COR-L47 (cell line): ENCODE measurements around the gene CWC22.
A peak's percentile ranks its signal among the peaks of the same experiment; 100 is the strongest.
"Not testable (repeated sequence)": the region's sequence is repeated elsewhere in the genome, so short reads cannot be mapped to it uniquely, and the experiment has no call there.

Source experiments
- DNase-seq: peaks from one replicate; lab custom pipeline; 2025; lab: John Stamatoyannopoulos, UW

The CWC22 gene

DNA sequence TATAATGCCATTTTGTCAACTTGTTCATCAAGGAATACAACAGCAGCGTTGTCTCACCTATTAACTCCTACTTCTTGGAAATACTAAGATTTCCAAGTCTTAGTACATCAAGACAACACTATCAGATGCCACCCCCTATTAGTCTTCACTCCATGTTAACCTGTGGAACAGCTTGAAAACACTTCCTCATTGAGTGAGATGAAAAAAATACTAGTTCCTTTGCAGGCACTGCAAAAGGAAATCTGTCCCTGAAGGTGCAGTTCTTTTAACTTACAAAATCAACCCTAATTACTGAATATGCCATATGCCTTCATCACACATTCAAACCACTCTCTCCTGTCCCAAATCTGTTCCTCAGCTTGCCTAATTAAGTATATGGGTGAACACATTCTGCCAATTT is 4.0 kb downstream of the CWC22 start:
- no peak for DNase-seq

DNA sequence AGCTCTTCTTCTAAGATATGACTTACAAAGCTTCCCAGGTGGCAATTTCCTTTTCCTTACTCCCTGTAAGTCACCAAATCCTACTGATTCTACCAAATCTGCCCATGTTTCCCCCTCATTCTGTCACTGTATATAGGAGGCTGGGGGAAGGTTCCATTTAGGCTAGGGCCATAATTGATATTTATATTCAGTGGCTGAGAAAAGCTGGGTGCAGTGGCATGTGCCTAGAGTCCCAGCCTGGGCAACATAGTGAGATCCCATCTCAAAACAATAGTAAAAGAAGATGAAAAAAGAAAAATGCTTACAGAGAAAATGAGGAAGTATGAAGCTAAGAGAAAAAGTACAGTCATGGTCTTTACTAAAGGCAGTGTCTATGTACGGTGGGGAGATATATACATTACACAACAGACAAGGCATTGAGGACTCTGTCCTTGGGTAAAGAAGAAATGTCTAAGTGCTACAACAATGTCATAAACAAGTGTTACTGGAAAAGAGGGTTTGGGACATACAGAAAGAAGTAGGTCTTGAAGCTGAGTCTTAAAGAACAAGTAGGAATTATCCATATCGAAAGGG is 4.8 kb downstream of the CWC22 start:
- DNase-seq = no peak

DNA sequence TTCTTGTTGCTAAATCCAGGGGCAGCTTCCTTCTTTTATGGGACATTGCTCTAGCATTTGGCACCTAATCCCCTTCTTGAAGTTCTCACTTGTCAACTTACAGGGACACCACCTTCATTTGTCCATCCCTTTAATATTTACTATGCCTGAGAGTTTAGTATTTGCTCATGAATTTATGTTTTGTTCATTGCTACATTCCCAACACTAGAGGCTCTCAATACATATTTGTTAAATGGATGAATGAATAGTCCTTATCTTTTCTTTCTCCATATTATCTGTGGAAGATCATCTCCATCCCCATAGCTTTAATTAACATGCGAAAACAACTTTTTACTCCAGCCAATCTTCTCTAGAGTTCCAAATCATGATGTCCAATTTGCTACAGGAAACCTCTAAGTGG is 5.4 kb downstream of the CWC22 start:
- DNase-seq = no peak

DNA sequence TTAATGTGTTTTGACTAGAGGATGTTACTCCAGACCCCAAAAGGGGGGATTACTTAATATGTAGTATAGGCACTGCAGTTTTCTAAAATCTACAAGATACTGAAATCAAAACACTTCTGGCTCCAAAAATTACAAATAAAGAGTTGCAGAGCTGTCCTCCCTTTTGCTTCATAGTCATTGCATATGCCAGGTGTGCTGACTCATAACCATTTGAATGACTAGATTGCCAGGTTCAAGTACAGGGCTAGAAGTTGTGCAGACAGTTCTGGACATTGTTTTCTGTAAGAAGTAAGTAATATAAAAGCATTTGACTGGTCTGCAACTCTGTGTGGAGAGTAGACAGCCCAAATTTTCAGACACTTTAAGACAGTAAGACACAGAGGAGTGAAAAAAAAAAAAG is 6.7 kb downstream of the CWC22 start:
- no peak for DNase-seq

DNA sequence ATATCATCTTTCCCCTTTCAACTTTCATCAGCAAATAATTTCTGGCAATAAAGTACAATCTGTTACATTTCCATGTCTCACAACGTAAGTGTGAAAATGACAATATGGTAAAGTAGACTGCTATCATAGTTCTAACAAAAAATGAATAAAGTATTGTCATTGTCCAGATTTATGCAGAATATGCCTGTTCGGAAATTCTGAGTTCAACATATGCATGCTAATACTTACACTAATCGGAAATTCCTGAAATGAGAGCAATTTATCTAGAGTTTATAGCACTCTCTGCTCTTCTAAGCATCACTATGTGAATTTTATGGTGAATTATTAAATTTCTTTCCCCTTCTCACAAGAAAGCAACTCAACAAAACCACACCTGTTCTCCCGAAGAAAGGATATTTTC is 8.1 kb downstream of the CWC22 start:
- DNase-seq = no peak

DNA sequence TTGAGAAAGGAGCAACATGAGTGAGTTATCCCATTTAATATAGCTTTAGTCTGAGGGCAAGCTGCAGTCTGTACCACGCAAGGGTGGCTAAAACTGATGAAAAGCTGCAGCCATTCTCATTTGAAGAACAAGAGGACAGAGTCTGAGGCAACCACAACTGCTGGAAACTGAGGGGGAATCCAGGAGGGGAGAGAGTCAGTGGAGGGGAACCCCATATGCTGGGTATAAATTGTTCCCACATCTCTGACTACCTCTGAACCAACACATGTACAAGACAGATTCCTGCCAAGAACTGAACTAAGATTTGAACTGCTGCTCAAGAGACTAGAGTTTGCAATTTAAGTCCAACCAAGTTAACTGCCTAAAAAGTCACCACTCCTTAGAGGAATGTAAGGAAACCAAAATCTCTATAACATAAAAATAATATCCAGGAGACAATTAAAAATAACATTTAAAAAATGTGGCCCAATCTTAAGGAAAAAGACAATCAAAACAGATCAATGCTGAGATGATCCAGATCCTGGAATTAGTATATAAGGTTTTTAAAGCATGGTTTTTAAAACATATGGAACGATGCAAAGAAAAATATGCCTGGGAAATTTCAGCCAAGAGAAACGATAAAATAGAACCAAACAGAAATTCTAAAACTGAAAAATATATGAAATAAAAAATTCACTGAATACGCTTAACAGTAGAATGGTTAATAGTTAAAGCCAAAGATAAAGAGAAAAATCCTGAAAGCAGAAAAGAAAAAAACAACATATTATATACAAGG is 11.2 kb downstream of the CWC22 start:
- DNase-seq = no peak

DNA sequence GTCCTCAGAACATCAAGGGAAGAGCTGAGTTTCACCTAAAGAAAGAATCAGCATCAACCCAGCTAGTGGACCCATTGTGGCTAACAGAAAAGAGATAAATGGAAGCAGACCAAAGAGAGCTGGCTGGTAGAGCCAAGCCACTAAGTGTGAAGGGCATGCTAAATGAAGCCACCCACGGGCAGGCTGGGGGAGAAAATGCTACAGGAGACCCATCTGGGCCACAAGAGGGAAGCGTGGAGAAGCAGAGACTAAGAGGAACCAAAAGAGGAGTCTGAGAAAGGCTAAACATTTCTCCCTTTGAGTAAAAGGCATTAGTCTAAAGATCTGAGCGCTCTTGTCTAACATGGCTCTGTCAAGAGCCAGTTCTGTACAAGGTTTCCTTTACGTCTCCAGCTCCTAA is 15.8 kb downstream of the CWC22 start:
- DNase-seq = no peak

DNA sequence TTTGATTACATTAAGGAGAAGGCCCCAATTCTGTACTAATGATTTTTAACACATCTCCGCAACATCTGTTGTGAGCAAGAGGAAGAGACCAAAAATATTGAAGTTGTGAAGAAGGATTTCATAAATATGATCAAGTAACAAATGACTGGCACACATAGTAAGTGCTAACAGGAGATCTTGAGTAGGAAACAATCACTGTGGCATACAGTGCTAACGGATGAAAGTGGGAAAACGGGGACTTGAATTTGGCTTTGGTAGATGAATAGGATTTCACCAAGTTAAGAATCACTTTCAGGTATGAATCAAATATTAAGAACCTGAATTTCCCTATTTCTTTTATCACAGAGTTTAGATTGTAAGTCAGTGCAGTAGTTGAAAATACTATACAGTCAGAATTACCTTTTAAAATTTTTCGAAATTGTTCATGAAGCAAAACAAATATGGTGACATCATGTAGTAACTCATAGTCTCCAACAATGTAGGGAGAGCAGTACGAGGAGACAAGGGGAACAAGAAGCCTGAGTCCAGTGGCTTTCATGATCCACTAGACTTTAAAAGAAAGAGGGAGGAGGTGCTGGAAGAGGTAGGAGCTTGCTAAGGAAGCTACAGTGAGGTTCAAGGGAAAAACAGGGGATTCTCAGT is 16.3 kb downstream of the CWC22 start:
- no peak for DNase-seq

DNA sequence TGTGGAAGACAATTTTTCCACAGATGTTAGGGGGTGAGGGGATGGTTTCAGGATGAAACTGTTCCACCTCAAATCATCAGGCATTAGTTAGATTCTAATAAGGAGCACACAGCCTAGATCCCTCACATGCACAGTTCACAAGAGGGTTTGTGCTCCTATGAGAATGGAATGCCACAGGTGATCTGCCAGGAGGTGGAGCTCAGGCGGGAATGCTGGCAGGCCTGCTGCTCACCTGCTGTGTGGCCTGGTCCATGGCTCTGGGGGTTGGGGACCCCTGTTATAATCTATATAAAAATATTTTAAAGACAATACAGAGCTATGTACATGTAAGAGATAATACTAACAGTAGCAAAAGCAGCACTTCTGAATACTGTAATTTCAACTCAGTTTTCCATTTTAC is 19.2 kb downstream of the CWC22 start:
- DNase-seq = no peak

DNA sequence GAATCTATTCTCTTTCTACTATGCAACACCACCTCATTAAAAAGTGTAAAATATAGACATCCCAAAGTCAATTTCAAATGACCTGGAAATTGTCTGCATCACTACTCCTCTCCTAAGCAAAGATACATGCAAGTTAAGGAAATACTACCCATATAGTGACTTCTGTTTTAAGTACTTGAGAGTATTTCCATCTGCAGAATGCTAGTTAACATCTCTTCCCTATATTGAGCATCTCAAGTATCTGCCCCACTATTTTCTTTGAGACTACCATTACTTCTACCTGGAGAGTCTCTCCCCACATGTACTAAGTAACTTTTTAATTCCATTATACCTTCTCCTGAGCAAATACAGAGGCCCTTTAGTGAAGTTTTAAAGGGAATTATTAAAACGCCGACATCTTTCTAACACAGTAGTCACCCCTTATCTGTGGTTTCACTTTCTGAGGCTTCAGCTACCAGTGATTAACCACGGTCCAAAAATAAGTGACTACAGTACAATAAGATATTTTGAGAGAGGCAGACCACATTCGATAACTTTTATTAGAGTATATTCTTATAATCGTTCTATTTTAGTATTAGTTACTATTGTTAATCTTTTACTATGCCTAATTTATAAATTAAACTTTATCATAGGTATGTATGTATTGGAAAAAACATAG is 21.8 kb downstream of the CWC22 start:
- DNase-seq = no peak

DNA sequence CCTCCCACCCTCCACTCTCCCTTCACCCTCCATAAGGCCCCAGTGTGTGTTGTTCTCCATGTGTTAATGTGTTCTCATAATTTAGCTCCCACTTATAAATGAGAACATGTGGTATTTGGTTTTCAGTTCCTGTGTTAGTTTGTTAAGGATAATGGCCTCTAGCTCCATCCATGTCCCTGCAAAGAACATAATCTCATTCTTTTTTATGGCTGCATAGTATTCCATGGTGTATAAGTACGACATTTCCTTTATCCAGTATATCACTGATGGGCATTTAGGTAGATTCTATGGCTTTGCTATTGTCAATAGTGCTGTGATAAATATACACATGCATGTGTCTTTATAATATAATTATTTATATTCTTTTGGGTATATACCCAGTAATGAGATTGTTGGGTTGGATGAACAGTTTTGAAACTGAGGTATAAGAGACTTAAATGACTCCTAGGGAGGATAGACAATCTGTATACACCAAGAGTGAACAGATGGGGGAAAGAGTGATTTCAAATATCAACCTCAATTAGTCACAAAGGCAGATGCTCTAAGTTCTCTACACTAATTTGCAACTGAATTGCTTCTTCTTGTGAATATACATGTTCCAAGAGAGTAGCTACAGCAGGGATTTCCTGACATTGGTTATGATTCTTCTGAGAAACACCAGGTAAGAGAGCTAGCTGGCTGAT is 23.7 kb downstream of the CWC22 start:
- no peak for DNase-seq

DNA sequence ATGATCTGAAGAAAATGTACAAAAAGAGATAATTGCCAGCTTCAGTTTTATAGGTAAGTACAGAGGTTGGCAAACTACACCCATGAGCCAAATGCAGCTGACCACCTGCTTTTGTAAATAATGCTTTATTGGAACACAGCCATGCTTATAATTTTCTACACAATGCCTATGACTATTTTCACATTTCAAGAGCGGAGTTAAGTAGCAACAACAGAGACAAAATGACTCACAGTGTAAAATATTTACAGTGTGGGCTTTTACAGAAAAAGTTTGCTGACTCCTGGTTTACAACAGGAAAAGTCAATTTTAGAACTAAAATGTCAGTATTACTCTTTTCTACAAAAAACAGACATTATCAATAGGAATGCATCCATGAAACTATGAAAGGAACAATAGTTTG is 26.0 kb downstream of the CWC22 start:
- DNase-seq = peak; percentile 65

DNA sequence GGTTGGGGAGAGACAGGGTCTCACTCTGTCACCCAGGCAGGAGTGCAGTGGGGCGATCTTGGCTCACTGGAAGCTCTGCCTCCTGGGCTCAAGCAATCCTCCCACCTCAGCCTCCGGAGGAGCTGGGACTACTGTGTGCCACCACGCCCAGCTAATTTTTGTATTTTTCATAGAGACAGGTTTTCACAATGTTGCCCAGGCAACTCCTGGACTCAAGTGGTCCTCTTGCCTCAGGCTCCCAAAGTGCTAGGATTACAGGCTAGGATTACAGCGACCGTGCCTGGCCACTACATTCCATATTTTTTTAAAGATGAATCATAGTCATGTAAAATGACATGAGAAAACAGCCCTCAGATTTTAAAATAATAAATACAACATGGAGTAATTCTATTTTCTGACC is 32.3 kb downstream of the CWC22 start:
- no peak for DNase-seq

DNA sequence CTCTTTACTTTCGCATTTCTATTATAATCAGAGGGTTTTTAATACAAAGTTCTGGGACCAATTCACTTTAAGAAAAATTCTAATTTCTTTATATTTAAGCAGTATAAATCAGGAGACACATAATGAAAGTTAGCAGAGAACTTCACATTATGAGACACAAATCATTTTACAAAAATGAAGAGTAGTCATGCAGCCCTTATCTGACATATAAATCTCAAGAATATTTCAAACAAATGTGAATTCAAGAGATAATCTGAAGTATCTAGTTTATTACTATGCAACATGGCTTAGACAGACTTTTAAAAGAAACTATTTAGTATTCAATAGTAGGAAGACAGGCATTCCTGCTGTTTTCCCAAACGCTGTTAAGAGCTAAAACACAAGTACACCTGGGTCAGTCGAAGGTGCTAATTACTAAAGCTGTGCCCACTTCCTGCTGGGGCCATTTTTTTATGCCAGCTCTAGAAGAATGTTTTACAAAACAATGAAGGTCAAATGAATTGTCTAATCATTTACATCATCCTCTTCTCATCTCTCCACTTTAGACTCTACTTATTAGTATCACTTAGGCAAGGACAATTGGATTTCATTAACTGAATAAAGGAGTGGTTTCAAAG is 40.2 kb downstream of the CWC22 start:
- no peak for DNase-seq

DNA sequence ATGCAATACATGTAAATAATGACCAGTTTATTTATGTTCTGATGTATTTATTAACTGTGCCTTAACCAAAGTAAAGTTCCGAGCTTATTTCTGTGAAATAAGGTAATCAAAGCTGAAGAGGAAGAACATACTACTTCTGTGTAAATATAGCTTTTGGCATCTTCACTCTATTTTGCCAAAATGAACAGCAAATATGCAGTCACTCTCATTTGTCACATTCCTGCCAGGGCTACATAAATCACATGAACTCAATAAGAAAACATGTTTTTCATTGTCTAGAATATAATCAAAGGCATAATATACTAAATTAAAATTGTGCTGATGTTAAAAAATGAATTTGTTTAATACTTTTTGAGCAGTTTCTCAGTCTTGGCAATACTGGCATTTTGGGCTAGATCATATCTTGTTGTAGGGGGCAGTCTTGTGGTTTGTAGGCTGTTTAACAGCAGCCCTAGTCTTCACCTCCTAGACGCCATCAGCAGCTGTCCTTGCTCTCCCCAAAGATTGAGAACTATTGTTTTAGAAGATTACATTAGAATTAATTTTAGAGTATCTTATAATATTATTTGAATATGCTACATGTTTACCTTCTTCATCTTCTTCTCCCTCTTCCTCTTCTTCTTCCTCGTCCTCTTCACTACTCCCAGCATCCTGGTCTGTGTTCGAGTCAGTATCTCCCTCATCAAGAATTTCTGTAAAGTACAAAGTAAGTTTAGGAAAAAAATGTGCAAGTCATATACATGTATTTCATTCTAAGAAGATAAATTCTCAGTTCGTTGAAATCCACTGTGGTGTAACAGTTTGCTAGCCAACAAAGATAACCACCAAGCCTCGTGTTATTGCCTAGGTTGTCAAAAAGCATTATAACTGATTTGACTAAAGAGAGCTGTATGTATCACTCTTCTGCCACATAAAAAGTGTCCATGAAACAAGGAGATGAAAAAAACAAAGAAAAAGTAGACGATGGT is 41.5 kb downstream of the CWC22 start:
- DNase-seq = no peak

DNA sequence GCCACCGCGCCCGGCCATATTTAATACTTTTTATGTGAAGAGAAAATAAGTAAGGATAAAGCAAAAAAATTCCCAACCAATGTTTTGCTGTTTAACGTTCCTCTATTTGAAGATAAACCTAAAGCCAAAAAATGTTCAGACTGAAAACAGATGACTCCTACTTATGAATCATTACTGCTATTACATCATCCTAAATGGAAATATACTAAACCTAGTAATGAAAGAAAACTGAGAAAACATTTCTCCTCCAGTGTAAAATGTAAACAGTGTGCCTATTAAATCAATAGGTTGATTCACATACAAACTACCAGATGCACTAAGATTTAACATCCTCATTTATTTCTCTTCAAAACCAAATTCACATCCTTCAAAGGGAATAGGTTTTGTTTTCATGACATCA is 43.5 kb downstream of the CWC22 start:
- no peak for DNase-seq

DNA sequence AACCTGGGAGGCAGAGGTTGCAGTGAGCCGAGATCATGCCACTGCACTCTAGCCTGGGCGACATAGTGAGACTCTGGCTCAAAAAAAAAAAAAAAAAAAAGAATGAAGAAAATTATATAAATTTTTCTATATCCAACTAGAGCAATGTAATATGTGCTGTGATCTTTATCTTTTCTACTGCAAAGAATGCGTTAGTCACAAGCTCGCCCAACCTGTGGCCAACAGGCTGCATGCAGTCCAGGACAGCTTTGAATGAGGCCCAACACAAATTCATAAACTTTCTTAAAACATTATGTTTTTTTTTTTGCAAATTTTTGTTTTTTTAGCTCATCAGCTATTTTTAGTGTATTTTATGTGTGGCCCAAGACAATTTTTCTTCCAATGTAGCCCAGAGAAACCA is 48.8 kb downstream of the CWC22 start:
- not testable (repeated sequence) for DNase-seq

DNA sequence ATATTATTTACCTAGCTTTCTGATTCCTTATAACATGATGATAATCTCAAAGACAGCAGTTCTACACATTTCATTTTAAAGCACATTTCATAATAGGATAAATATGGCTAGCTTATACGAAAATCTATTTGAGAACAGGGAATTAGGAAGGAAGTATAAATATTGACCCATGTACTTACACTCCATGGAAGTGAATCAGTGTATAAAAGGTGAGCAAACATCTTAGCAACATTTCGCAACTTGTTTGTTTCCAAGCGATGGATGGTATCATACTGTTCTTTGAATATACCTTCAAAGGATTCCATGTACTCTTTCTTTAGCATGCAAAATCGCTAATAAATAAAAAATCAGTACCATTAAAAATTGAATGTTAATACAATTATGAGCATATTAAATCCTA is 53.1 kb downstream of the CWC22 start:
- DNase-seq = no peak

DNA sequence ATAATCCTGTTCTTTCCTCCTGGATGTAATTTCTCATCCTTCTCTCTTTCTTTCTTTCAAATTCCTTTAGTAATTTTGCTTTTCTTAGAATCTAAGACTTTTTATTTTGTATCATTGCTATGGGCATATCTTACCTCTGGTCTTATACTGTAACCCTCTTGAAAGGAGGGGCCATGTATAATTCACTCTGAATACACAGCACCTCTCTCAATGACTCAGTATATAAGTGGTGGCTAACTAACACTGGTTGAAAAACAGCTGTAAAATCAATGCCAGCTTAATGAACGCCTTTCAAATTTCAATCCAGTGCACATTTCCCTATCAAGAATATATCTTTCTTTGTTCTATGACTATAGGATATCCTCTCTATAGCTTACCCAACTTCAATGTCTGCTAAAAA is 53.7 kb downstream of the CWC22 start:
- DNase-seq = no peak

DNA sequence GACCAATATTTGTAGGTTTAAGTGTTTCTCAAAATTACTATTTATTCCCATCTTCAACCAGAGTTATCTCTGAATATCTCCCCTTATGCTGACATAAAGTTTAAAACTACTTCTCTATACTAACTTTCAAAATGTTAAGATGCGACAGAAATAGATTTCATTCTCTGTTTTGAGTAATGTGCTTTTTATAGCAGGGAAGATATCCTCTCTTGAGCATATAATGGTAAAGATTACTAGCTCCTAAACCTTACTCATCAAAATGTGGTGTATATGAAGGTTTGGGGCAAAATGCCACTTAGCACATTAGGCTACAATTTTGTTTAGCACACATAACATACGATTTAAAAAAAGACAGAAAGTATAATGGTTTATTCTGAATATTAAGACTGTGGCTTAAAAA is 54.4 kb downstream of the CWC22 start:
- no peak for DNase-seq

DNA sequence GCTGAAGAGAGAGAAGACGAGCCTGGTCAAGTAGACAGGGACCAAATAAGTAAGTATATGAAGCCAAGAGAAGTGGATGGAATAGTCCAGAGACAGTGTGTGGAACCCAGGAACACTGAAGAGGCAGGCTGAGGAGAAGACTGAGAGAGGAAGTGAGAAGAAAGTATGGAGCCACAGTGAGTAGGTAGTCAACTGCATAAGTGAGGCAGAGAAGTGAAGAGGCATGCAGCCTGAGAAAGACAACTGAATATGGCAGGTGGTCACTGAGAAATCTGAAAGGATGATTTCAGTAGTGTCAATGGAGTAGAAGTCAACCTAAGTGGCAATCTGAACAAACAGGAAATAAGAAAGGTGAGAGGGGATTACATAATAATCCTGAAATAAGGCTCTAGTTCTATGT is 55.4 kb downstream of the CWC22 start:
- DNase-seq = no peak
